NCI-H1694 treated with DMSO at 0.1 percent for 48 hours (cell line): ENCODE data around the gene FIGLA.
"Not testable (repeated sequence)": the region's sequence is repeated elsewhere in the genome, so short reads cannot be mapped to it uniquely, and the experiment has no call there.

ENCODE experiments used
- DNase-seq: peaks from one replicate; lab custom pipeline; 2025; lab: John Stamatoyannopoulos, UW

Gene FIGLA

DNA sequence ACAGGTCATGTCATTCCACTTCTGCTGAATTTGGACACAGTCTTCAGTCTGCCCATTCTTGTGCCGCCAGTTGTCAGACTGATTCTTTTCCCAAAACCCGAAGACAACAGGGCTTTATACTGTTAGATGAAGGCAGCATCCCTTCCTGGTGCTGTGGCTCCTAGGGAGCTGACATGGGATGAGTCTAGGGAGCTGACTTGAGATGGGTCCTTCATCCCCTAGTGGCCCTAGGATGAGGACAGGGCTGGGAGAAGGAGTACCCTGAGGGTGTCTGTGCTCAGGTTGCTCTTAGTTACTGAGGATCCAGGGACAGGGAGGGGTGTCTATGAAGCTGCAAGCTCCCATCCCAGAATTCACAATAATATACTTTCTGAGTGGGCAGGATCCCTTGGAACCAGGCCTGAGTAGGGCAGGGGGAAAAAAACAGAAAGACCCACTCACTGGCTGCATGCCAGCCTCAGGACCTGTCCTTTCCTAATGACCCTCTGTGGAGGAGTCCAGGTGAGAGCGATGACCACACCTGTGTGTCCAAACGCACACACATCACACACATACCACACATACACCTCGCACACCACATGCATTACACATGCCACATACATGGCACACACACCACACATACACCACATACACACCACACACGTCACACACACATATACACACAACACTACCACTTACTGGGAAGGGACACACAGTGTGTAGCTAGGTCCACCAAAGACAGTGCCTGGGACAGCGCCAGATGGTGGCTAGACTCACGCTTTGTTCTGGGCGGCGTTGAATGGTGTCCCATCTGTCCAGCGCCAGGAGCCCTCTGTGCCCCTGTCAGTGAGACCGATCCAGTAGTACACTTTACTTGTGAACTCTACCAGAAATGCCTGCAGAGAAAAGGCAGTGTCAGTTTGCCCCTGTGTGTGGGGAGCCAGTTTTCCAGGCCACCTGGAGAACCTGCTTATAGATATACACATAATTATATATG lies 18.8 kb upstream of the FIGLA start:
- no peak for DNase-seq

DNA sequence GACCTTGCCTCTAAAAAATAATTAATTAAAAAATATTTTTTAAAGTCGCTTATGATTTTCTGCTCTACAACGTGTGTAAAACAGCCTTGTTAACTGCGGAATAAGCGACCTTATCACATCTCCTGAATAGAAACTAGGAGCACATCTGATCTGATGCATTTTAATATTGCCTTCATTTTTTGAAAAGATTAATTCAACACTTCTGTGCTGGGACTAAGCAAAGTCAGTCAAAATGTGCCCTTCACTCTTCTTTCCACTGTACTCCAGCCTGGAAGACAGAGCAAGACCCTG lies 17.3 kb upstream of the FIGLA start:
- DNase-seq, result no peak

DNA sequence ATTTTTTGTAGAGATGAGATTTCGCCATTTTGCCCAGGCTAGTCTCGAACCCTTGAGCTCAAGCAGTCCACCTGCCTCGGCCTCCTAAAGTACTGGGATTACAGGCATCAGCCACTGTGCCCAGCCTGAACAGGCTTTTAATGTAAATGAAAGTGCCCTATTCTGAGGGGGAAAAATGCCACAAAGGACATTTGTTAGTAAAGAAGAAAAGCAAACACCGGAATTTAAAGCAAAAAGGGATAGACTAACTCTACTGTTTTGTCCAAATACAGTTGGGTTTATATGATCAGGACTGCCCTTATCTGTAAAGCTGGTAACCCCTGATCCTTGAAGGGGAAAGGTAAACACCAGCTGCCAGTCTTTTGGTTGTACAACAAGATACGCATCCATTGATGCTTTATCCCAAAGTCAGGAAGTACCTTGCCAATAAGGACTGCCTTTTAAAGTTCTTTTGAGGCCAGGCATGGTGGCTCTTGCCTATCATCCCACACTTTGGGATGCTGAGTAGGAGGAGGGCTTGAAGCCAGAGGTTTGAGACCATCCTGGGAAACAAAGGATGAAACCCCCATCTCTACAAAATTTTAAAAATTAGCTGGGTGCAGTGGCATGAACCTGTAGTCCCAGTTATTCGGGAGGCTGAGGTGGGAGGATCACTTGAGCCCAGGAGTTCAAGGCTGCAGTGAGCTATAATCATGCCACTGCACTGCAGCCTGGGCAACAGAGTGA lies 16.8 kb upstream of the FIGLA start:
- DNase-seq, result no peak

DNA sequence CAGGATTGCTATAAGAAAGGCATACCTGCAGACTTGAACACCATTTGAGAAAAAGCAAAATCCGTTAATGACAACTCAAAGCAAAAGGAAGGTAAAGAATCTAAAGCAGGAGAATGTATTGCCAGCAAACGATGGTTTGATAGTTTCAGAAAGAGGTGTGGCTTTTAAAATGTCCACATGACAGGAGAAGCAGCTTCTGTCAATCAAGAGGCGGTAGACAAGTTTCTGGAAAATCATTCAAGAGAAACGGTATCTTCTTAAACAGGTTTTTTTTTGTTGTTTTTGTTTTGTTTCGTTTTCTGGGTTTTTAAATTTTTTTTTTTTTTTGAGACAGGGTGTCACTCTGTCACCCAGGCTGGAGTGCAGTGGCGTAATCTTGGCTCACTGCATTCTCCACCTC lies 16.2 kb upstream of the FIGLA start:
- DNase-seq, result no peak

DNA sequence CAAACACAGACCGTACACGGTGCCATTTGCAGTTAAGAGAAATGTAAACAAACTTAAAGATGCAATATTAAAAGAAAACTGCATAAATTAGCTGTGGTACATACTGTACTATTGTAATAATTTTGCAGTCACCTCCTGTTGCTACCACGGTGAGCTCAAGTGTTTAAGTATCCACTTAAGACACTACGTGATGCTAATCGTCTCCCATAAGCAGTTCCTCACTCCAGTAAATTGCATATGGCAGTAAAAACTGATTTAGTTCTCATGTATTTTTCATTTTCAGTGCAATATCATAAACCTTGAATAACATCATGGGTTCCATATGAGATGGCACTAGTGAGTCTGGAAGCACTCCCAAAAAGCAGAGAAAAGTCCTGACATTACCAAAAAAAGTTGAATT lies 15.6 kb upstream of the FIGLA start:
- DNase-seq, result no peak

DNA sequence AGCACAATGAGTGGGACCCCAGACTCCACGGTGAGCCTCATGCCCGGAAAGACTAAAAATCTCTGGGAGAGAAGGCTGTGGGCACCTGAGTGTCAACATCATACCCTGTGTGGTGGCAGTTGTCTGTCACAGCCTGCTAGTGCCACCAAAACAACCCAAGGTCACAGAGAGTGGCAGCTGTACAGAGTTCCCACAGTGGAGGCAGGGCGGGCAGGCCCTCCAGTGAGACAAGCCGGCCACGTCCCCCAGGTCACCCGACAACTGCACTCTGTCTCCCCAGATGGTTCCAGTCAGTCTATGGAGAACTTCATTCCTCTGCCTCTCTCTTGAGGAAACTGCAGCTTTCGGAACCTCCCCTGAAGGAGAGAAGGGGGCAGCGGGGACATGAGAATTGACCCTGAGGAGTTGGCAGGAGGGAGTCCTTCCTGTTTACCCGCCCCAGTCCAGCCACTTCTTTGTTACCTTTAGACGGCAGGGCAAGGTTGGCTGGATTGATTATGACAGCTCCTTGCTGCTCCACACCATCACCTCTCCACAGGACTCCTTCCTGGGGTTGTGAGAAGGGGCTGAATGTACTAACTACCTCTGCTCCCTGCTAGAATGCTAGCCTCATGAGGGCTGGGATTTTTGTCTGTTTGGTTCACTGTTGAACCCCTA lies 11.3 kb upstream of the FIGLA start:
- no peak for DNase-seq

DNA sequence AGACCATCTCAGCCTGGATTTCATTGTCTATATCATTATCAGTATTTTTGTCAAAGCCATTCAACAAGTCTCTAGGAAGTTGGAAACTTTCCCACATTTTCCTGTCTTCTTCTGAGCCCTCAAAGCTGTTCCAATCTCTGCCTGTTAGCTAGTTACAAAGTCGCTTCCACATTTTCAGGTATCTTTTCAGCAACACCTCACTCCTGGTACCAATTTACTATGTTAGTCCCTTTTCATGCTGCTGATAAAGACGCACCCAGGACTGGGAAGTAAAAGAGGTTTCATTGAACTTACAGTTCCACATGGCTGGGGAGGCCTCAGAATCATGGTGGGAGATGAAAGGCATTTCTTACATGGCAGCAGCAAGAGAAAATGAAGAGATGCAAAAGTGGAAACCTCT lies 9.3 kb upstream of the FIGLA start:
- no peak for DNase-seq

DNA sequence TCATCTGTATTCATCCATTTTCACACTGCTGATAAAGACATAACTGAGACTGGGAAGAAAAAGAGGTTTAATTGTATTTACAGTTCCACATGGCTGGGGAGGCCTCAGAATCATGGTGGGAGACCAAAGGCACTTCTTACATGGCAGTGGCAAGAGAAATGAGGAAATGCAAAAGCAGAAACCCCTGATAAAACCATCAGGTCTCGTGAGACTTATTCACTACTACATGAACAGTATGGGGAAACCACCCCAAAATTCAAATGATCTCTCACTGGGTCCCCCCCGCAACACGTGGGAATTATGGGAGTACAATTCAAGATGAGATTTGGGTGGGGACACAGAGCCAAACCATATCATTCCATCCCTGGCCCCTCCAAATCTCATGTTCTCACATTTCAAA lies 7.6 kb upstream of the FIGLA start:
- not testable (repeated sequence) for DNase-seq

DNA sequence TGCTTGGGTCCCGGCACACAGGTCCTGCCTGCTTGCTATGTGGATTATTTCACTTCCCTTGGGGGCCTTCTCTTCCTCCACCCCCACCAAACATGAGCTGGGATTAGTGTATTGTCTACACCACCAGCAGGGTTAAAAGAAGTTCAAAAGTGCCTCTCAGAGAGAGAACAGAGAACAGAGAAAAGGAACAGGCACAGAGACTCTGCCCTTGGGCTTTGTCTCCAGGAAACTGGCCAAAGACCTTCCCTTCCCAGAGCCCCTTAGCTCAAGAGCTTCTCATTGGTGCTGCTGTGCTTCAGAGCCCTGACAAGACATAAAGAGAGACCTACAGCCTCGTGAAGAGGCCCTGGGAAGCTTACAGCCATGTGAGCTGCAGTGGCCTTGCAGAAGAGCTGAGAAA lies 7.1 kb upstream of the FIGLA start:
- DNase-seq, result no peak

DNA sequence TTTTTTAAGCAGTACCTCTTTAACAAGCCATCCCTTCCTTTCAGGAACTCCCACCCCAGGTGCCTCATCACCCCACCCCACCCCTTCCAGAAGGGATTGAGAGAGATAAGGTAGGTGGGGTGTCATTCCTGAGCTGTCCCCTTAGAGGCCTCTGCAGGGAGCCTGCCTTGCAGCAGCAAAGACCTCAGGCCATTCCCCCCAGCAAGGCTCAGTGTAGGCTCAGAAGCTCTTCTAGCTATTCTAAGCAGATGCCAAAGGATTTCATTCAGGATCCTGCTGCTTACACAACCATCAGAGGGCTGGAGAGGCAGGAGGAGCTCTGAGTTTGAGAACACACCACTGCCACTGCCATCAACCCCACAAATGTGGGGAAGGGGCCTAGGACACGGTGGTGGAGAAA lies 5.8 kb upstream of the FIGLA start:
- no peak for DNase-seq

DNA sequence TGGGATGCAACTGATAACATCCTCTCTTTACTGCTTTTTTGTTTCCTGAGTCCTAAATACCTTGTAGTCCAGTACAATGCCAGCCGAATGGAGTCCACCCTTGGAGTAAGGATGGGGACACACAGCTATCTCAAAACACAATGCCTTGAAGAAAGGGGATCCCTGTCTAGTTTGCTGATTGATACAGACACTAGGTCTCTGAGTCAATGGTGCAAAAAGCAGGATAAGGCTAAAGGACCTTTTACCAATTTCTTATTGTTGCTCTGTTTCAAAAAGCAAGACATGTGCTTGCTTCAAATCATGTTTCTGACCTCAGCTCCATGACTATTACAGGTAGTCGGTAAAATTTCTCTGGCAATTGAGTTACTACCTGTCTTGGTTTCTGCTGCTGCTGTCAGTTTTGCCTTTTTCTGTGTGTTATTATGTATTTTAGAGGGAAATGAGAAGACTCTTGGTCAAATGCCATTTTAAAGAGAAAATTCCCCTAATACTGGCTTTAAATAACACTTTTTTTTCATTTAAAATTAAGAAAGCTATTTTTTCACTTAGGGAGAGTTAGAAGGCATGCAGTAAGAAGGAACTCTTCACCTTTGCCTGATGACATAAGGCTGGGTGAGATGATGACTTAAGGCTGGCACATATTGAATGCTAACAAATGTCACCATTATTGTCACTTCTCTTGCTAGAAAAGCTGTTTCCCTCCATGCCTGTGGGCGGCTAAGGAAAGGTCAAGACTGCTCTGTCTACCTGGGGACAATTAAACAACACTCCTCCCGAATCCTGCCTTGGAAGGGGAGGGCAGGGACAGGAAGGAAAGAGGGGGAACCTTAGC lies 4.9 kb upstream of the FIGLA start:
- DNase-seq, result no peak

DNA sequence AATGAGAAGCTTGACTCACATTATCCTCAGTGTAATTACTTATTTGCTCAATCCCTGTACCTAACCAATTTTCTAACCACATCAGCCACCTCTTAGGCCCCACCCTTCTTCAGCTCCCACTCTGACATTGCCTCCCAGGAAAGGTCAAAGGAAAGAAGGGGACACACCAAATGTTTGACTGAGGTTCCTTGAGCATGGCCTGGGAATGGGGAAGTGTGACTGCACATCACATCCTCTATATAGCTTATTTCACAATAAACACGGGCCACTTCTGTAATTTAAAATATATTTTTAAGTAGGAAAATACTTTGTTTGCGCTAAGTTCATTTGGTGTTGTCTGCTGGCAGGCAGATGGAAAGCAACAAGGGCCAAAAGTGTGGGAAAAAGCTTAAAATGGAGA lies 3.0 kb upstream of the FIGLA start:
- DNase-seq, result no peak

DNA sequence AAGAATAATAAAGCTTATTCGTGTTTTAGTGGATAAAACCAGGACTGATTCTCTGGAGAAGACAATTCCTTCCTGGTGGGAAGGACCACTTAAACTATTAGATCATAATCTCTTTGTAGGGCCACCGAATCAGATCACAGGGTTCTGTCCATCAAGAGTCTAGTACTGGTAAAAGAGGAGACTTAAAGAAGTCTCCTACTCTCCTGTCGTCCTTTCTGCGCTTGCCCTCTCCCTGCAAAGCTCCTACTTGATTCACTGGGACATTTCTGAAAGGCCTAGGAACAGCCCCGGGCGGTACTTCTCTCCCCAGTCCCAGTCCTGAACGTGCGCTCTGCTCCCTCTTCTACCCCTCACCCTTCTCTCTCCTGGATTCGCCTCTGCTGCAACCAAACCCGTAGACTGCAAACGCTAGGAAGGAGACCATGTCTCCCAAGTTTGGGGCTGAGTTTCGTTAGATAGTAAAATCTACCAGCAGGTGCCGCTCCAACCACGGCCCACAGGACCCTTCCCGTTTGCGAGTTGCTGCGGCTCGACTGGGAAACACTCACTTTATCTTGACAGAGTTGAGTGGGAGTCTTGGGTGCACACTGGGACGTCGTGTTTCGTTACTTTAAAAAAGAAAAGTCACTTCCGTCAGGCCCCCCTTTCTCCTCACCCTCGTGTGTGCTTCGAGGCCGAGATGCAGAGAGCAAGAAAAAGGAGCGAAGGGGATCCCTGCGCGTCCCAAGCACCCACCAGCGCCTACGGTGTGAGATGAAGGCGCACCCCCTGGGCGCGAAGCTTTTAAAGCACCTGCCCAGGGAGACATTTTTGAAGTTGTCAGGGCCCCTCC lies 923 bp downstream of the FIGLA start:
- DNase-seq, result peak; percentile 70

DNA sequence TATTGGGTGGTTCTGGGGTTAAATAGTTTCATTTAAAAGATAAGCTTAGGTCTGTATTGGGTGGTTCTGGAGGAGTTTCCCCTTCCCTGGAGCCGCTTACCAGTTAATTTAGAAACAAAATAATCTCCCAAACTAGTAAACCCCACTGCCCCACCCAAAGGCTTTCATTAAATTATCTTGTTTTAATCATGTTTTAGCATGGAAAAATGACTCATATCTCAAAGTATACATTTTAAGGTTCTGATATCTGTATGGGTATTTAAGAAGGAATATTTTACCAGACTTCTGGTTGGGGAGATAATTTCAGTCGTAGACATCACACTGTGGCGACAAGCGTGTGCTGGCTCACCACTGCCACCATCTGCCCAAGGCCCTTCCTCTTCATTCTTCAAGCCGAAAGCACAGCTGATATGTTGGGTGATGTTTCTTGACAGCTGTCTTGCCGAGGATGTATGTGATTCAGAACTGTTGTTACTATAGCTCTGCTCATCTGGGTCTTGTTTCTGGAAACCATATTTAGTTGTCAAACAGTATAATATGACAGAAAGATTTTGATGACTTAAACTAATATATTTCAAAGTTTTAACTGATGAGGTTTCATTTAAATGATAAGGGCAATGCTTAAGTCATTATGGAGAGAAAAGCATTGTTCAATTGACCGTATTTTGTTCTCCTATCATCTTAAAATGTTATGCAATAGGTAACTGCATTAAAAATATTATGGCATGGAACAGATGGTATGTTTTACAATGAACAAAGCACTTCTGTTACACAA lies 5.1 kb downstream of the FIGLA start:
- DNase-seq, result peak; percentile 75

DNA sequence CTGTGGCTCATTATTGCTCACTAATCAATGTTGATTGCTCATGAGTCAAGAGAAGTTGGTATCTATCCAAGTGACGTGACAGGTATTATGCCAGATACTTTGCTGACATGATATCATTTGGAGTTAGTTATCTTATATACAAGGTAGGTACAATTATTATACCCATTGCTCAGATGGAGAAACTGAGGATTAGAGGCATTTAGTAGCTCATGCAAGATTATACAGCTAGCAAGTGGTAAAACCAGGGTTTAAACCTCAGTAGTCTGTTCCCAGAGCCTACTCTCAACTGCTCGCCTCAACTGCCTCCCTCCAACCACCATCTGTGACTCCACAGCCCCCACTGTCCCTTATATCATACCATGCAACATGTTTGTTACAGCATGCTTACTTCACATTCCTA lies 6.1 kb downstream of the FIGLA start:
- DNase-seq, result no peak

DNA sequence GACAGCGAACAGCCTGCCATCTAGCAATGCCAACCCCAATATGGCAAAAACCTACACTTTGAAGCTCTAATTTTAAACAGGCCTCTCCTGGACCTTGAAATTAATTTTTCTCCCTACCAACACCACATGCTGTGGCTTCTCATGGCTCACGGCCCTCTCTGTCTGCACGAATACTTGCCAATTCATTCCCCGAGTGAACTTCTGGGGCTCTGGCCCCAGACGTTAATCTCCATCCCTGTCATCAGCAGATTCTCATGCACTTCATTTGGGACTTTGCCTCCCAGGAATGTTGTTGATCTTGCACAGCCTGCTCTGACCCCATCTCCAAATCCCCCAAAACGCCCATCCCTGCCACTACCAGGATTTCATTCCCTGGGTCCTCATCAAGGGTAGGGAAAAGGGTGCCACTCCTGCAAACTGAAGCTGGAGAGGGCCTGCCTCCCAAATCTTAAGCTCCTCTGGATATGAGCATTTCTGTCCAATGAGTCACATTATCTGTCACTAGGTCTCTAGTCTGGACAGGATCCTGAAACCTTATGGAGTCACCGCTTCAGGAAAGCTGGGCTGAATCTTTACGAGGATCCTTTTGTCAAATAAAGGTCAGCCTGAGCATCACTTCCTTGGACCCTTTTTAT lies 10.4 kb downstream of the FIGLA start:
- DNase-seq, result no peak

DNA sequence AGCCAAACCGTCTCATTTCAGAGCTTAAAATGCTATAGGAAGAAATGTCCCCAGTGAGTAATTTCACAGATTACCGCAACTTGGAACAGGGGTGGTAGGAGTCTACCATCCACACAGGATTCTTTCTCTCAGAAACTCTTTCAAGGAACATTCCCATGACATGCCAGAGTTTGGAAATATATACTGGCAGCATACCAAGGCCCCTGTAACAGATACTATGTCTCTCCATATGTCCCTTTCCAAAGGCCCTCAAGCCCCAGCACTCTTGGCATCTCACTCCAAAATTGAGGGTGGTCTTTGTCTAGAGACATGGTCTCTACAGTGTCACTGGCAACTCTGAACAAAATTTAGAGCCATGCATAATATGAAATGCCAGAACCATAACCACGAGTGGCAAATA lies 11.0 kb downstream of the FIGLA start:
- DNase-seq, result no peak

DNA sequence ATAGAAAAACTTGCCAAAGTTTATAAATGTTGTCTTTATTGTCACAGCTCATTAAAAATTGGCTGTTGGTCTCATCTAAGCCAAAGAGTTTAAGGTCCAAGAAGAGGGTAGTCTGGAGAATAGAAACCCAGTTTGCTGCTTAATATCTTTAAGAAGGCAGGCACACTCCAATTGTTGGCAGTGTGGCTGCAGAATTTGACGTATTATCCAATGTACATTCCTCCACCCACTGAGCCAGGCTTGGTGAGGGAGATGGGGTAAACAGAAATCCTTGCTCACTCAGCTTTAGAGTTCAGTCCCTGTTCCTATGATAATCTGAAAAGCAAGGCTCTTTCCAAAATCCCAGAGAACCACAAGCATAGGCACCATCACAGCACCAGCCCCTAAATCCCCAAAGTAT lies 11.8 kb downstream of the FIGLA start:
- DNase-seq, result no peak

DNA sequence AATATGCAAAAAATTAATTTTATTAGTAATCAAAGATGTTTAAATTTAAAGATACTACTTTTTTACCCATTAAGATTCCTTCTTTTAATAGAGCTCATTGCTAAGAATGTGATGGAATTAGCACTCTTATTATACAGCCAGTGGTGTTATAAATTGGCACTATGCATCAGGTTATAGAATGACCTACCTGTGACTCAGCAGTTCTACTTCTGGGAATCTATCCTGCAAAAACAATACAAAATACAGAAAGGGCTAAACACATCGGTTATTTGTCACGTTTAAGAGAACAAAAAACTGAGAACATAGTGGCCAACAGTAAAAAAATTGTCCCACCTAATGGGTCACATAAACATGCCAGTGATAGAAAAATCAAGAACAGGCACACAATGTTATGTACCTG lies 13.0 kb downstream of the FIGLA start:
- no peak for DNase-seq

DNA sequence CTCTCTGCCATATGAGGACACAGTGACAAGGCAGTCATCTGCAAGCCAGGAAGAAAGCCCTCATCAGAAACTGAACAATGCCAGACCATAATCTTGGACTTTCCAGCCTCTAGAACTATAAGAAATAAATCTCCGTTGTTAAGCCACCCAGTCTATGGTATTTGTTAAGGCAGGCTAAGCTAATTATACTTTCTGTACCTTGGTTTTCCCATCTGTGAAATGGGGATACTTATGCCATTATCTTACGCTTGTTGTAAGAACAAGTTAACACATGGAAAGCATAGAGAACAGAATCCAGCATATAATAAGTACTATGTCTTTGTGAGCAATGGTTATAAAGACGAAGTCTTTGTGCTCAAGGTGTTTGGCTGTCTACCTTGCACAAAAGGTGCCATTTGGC lies 14.2 kb downstream of the FIGLA start:
- DNase-seq, result no peak
